Left colon (tissue), 2 donors: ENCODE data around the gene RASSF10. TPM values are rescaled to one million over a fixed set of nuclear protein-coding genes. Genes with fewer than 3 reads are reported as not detected.

Source experiments
- ATAC-seq: fragments of 200-7000 bp; cut with Tn5 transposase; one replicate; pipeline ENCODE4 v1.9.1; 2020; ENCODE audit warnings: mild to moderate bottlenecking, moderate library complexity
- DNase-seq, 2 donors: peaks; one replicate each; pipeline ENCODE4 v3.0.0-alpha.2; 2020
- intact Hi-C, 2 donors: fragments of 100-400 bp; cut with DNase I in 1 of 2; cut with micrococcal nuclease in 1 of 2; formaldehyde crosslinking; loops; one replicate each; pipeline versions ENCODE4 v1.11.2 to v1.14.0; 2022; cut with DNase I, micrococcal nuclease
- long read RNA-seq: library from polyadenylated mRNA; unstranded; transcript quantifications from one replicate; pipeline ENCODE4 v2.0.0, GENCODE V29; 2021
- total RNA-seq, 2 donors: library from RNA; stranded (reverse); fragmentation: NEBNext Ultra II Directional; extraction: Animal tissue kit (Norgen Biotek cat#: 25700); gene quantifications; one replicate each; pipeline ENCODE4 v1.2.1, GENCODE V29; 2021
- donor health status: DM: no; HTN: no; CAD: no.
- donor health status: DM: yes; HTN: yes; CAD: no.

The RASSF10 gene
- 1 to 10 TPM; 1.0 to 1.5 TPM for total RNA-seq
- long read RNA-seq, partial matches to known transcripts = 0 of 1 reads
- long read RNA-seq, other reads (novel, unspliced or antisense) = 0 of 1 reads

- ATAC-seq = peak; percentile 88
- intact Hi-C loops = no loop called here
Observed at GRCh38 chr11:13008625-13009475, at the start of gene RASSF10. TSS of gene RASSF10 (plus strand) at chr11:13009316. CDS start at chr11:13009577, 261 bp downstream.

DNA sequence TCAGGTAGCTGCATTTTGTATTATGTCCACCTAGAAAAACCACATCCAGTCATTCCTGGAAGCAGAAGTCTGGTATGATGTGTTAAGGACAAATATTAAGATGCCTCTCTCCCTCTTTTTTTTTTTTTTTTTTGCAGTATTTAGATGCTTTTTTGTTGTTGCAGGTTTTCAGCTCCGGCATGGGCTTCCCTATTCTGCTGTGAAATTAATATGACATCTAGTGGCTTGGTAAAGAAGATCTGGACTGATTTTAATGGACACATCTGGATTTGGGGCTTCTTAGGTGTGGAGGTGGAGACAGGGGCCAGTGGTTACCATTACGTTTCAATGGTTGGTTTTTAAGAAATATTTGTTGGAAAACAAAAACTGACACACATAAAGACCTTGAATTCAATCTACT is 47.5 kb upstream of the RASSF10 start:
- intact Hi-C loops = loop anchor here in 1 of 2 donors (10.0 kb wide), 2 partner anchors 223 to 383 kb away; no protein-coding TSS in a partner anchor
- ATAC-seq = no peak

More at GRCh38 chr11:13008625-13009475, at the start of gene RASSF10:
- peak; percentile 80 to 85 for DNase-seq

DNA sequence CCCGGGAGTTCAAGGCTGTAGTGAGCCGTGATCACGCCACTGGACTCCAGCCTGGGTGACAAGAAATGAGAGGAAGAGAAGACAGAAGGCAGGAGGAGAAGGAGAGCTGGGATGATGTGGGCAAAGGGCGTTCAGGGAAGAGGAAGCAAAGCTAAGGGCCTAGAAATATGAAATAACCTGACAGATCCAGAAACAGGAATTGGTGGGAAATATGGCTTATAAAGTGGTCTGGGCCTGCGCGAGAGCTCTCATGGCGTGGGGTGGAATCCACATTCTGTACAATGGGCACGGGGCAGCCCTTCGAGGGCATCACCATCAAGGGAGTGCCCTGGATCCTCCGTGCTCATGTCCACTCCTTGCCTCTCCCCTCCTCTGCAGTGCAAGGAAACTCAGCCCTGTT is 46.8 kb upstream of the RASSF10 start:
- intact Hi-C loops = loop anchor here in 1 of 2 donors (10.0 kb wide), 2 partner anchors 222 to 382 kb away; no protein-coding TSS in a partner anchor
- ATAC-seq = peak; percentile 37

More for the DNA sequence above, 47.5 kb upstream of the RASSF10 start:
- DNase-seq = no peak

GRCh38 chr11:12963051-12963450 is 46.1 kb upstream of the RASSF10 start:
- no peak for DNase-seq
- intact Hi-C loops = loop anchor here in 1 of 2 donors (10.0 kb wide), 2 partner anchors 222 to 382 kb away; no protein-coding TSS in a partner anchor

More for the DNA sequence above, 46.8 kb upstream of the RASSF10 start:
- DNase-seq = no peak

GRCh38 chr11:12963792-12964536 is 45.2 kb upstream of the RASSF10 start:
- DNase-seq = peak; percentile 41 to 78
- intact Hi-C loops = loop anchor here in 1 of 2 donors (10.0 kb wide), 2 partner anchors 221 to 381 kb away; no protein-coding TSS in a partner anchor
- peak; percentile 89 for ATAC-seq

More at GRCh38 chr11:12963051-12963450, 46.1 kb upstream of the RASSF10 start:
- no peak for ATAC-seq

GRCh38 chr11:12964650-12965049 is 44.5 kb upstream of the RASSF10 start:
- DNase-seq (no peak), ATAC-seq (no peak)
- intact Hi-C loops = loop anchor here in 1 of 2 donors (10.0 kb wide), 2 partner anchors 220 to 380 kb away; no protein-coding TSS in a partner anchor

DNA sequence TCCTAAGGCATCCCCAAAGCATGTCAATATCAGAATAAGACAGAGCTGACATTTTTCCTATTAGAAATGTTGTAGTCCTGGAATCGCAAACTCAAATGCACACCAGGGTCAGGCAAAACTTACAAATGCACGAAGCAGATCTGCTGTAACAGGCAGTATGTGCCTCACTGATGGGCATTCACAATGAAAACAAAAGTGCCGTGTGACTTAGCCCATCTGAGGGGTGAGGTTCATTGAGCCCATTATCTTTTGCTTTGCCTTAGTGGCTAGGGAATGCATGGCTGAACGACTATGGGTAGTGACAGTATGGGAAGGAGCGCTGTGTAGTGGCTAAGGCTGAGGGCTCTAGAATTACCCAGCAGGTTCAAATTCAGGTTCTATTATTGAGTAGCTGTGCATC is 43.1 kb upstream of the RASSF10 start:
- DNase-seq = no peak
- intact Hi-C loops = loop anchor here in 1 of 2 donors (10.0 kb wide), 2 partner anchors 219 to 379 kb away; no protein-coding TSS in a partner anchor
- ATAC-seq = no peak

DNA sequence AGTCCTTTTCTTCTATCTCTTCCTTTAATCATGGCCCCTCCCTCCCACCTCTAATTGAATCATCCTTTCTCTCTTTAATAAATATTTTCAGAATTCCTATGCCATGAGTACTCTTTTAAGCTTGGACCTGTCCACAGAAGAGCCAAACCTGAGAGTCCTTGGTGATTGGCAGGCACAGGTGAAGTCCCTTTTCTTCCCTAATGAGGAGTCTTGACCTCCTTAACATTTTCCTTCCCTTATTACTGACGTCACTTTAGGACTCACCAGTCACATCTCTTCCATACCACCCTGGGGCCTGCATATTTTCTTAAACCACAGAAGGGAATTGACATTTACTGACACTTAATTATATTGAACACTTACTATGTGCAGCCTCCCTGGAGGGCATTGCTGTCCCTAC is 41.0 kb upstream of the RASSF10 start:
- DNase-seq (no peak), ATAC-seq (no peak)
- intact Hi-C loops = loop anchor here in 1 of 2 donors (10.0 kb wide), 2 partner anchors 217 to 377 kb away; no protein-coding TSS in a partner anchor

GRCh38 chr11:12968826-12969225 is 40.3 kb upstream of the RASSF10 start:
- intact Hi-C loops = loop anchor here in 1 of 2 donors (10.0 kb wide), 2 partner anchors 216 to 376 kb away; no protein-coding TSS in a partner anchor
- DNase-seq (no peak), ATAC-seq (no peak)

GRCh38 chr11:12971955-12972354 is 37.2 kb upstream of the RASSF10 start:
- no peak for DNase-seq
- intact Hi-C loops = no loop called here
- no peak for ATAC-seq

GRCh38 chr11:12973528-12974181 is 35.5 kb upstream of the RASSF10 start:
- intact Hi-C loops = no loop called here
- DNase-seq (no peak), ATAC-seq (no peak)

GRCh38 chr11:12975195-12975594 is 33.9 kb upstream of the RASSF10 start:
- no peak for DNase-seq
- ATAC-seq = no peak
- intact Hi-C loops = no loop called here

DNA sequence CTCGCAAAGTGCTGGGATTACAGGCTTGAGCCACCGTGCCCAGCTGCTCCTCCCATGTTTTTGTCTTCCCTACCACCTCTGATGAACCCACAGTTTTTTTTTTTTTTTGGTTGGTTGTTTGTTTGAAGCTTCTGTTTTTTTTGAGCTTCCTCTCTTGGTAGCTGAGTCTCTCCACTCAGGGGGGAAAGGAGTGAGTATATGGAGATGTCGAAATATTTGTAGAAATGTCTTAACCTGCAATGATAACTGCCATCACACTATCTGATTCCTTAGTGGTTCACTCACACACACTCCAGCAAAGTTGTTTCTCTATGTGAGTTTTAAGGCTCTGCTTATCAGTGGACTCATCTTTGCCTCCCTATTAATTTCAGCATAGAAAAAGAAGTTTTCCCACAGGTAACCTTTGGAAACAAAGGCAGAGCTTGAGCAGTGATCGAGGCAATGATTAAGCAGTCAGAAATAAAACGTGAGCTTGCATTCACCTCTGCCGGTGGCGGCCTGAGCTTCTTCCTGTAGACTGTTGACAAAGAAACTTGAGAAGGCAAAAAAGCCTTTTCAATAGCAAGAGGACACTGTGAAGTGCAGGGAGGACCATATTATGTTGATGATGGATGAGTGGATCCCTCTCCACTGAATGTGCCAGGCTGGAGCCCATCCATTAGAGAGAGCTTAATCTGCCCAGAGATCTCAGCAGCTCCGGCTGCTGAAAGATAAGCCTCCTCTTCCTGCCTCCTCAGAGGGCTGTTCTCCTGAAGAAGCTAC is 29.0 kb upstream of the RASSF10 start:
- no peak for DNase-seq
- ATAC-seq = no peak
- intact Hi-C loops = no loop called here

GRCh38 chr11:12981676-12982522 is 27.2 kb upstream of the RASSF10 start:
- intact Hi-C loops = no loop called here
- DNase-seq (no peak), ATAC-seq (no peak)

GRCh38 chr11:12983336-12983735 is 25.8 kb upstream of the RASSF10 start:
- intact Hi-C loops = no loop called here
- no peak for DNase-seq
- ATAC-seq = no peak

GRCh38 chr11:12986194-12986898 is 22.8 kb upstream of the RASSF10 start:
- intact Hi-C loops = no loop called here
- ATAC-seq (no peak), DNase-seq (no peak)
